Kidney glomerular epithelial cell (primary cell): ENCODE data around the gene ZBTB26.
A peak's percentile ranks its signal among the peaks of the same experiment; 100 is the strongest.

Experiments
- DNase-seq: peaks from one replicate; lab custom pipeline; 2025; lab: John Stamatoyannopoulos, UW

Gene ZBTB26, protein sequence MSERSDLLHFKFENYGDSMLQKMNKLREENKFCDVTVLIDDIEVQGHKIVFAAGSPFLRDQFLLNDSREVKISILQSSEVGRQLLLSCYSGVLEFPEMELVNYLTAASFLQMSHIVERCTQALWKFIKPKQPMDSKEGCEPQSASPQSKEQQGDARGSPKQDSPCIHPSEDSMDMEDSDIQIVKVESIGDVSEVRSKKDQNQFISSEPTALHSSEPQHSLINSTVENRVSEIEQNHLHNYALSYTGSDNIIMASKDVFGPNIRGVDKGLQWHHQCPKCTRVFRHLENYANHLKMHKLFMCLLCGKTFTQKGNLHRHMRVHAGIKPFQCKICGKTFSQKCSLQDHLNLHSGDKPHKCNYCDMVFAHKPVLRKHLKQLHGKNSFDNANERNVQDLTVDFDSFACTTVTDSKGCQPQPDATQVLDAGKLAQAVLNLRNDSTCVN

GRCh38 chr9:122931226-122932121 lies at the start of gene ZBTB26:
Gene ZBTB26, minus strand, starts transcription at chr9:122931512. Its CDS starts 11,578 bp downstream, at chr9:122919934.
- peak; percentile 92 for DNase-seq

DNA sequence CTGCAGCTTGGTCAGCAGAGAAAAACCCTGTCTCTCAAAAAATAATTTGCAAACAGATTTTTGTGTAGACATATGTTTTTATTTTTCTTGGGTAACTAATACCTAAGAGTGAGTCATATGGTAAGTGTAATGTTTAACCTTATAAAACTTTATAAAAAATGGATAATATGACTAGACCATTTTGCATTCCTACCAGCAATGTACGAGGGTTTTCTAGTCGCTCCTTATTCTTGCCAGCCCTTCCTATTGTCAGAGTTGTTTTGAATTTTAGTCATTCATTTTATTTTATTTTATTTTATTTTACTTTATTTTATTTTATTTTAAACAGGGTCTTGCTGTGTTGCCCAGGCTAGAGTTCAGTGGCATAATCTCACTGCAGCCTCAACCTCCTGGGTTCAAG lies 47.3 kb upstream of the ZBTB26 start:
- no peak for DNase-seq

- DNase-seq = no peak
Measured at GRCh38 chr9:122975196-122975595, 43.9 kb upstream of the ZBTB26 start.

GRCh38 chr9:122961139-122961538 lies 29.8 kb upstream of the ZBTB26 start:
- no peak for DNase-seq

GRCh38 chr9:122955961-122956360 lies 24.6 kb upstream of the ZBTB26 start:
- DNase-seq = no peak

- peak; percentile 41 for DNase-seq
Measured at GRCh38 chr9:122954253-122954691, 23.0 kb upstream of the ZBTB26 start.

- DNase-seq = no peak
Measured at GRCh38 chr9:122951056-122951455, 19.7 kb upstream of the ZBTB26 start.

DNA sequence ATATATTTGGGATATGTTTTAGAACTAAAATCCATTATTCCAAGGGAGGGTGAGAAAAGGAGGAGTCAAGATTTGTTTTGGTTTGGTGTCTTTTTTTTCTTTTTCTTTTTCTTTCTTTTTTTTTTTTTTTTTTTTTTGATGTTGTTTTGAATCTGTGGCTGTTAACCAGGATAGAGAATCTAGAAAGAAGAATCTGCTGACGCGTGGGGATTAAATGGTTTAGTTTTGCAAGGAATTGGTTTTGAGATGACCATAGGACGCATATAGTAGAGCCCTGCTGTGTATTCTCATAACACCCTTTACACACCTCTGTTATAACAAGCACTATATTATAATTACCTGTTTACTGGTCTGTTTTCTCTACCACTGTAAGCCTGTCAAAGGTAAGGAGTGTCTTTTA lies 19.0 kb upstream of the ZBTB26 start:
- DNase-seq = no peak

DNA sequence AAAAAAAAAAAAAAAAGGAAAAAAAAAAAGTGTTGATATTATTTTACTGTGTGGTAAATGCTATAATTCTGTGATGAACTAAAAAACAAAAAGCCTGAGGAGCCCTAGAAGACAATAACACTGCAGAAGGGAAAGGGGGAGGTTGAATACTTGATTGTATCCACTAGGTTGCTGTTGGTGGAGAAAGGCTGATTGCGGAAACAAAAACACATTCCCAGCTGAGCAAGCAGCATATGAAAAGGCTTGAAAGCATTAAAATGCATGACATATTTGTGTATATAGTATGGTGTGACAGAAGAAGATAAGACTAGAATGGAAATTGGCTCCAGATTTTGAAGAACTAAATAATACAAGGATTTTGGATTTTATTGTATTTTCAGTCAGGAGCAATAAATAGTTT lies 18.4 kb upstream of the ZBTB26 start:
- DNase-seq = no peak

GRCh38 chr9:122948313-122948712 lies 17.0 kb upstream of the ZBTB26 start:
- DNase-seq = no peak

DNA sequence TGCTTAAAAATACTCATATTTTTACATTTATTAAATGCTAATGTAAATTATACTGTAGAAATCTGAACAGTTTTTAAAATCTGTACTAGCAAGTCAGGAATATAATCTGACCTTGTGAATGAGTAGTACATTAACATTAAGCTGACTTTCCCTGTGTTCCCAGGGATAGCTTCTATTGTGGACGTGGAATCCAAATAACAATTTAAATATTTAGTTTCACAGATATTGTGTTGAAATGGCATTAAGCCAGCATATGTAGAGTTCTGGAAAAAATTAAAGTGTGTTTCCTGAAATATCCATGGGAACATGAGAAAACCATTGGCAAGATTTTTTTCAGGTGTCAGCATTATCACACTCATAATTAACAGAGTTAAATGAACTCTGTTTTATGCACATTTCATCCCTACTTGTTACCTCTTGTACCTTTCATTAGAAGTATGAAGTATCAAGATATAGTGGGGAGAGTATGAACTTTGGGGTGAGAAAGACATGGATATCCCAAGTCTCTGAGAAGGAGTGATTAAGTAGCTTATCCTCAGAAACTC lies 15.2 kb upstream of the ZBTB26 start:
- DNase-seq = no peak

DNA sequence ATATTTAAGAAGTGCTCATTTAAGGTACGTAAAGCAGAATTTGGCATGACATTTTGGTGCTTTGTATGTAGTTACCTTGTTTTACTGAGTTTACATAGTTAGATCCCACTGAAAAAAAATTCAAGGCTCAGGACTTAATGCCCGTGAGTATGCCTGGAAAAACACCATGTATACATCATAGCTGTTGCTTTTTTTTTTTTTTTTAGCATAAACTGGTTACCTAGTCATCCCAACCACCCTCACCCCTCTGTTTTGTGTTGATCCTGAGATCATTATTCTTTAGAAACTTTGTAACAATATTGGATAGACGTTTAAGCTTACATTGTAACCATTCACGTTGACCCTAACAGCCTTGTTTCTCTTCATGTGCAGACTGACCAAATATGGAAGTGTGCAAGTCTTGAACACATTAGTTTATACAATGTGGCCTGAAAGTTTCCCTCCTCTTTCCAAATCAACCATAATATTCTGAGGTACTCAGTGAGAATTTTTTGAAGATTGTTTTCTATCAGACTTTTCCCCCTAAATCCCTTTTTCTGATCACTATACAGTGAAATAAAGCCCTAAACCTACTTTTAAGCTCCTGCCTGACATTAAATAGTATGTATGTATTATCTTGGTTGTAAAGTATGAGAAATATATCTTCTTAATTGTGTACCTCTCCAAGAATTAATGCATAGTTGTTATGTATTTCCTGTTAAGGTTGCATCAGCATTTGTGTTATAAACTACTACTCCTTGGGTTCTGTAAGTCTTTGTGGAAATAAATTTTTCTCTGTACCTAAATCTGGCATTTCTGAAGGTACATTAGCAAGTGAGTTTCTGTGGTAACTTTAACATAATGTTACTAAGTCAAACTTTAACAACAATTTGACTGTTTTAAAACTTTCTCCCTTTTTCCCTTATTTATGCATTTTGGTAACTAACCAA lies 13.9 kb upstream of the ZBTB26 start:
- DNase-seq = no peak

GRCh38 chr9:122941582-122942234 lies 10.4 kb upstream of the ZBTB26 start:
- peak; percentile 57 for DNase-seq

DNA sequence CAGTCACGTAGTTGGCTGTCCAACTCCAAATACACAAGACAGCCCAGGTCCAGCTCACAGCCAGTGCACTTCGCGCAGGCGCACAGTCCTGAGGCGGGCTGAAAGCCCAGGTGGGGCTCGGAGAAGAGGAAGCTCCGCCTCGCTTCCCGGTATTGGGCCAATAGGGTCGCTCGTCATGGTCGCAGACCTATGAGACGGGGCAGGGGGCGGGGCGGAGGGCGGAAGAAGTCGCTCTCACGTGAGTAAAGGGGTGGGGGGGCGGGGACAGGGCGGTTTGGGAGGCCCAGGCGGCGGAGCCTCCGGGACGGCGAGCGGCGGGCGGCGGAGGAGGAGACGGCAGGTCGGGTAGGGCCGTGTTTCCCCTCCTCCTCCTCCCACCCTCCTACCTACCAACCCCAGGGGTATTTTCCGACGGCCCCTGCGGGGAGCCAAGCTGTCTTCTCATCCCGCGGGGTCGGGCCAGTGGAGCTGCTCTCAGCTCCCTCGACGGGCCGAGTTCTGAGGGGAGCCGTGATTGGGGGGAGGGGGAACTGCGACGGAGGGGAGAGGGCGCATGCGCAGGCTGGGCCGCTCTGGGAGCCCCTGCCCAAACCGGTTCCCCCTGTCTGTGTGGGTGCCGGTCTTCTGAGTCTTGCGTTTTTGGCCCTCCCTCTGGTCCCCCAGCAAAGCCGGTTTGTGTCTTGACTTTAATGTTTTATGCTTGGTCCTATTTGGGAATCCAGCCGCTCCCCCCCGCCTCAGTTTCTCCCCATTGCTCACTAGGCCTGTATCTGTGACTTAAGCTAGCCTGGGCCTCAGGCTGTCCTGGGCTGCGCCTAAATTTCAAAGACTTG lies 9.7 kb upstream of the ZBTB26 start, which contains the start of gene RABGAP1:
Gene RABGAP1 (plus strand): TSS at position 272 of the 833 bp plus-strand sequence. CDS start 16,040 bp downstream, outside the sequence.
- DNase-seq = peak; percentile 96

GRCh38 chr9:122940454-122940748 lies 9.1 kb upstream of the ZBTB26 start:
- no peak for DNase-seq

- no peak for DNase-seq
Measured at GRCh38 chr9:122939601-122940000, 8.3 kb upstream of the ZBTB26 start.

- DNase-seq = no peak
Measured at GRCh38 chr9:122936883-122937282, 5.6 kb upstream of the ZBTB26 start.

DNA sequence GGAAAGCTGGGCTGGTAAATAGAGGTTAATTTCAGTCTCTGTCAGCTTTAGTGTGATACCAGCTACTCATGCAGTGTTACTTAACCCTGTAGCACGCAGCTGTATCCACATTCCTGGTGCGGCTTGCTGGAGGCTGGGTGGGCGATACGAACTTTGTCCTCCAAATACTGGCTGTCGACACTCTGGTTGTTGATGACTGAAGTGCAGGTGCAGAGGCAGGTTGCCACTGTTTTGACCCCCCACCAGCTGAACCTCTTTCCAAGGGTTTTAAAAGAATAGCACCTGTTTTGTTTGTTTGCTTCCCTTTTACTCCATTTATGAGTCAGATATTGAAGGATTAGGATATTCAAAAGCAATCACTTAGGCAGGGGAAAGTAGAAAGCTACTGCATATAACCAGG lies 5.2 kb upstream of the ZBTB26 start:
- DNase-seq = no peak

DNA sequence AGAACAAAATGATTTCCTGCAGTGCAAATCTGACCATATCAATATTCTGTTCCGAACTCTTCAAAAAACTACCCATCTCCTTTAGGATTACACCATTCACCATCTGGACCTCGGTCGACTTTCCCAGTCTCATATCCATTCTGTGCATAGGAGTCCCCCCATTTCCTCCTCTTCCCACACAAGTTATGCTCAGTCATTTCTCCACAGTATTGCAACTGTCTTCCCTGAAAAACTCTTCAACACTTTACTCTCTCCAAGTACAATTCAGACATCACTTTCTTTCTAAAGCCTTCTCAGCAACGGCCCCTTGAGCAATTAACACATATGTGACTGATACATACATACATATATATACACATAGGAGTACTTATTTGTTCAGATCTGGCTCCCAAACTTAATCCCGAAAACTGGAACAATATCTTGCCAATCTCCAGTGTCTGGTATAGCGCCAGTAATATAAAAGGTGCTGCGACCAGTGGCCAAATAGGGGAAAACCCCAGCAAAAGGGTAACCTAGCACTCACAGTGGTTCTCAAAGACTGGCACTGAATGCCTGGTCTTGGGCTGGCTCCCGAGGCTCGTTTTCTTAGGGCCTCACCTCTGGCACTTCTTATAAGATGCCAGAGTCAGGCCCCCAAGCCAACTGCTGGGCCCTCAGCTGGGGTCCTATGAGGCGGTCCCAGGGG lies 629 bp downstream of the ZBTB26 start:
- no peak for DNase-seq
